ENCODE data around the gene ST6GALNAC1. TPM values are rescaled to one million over a fixed set of nuclear protein-coding genes. Genes with fewer than 3 reads are reported as not detected.

The ST6GALNAC1 gene
- total and polyA plus RNA-seq, 2 of the 8 experiments (the other 6 are each of a cell fraction or from before 2014, with no cell fraction given): not detected

- H2BK120ac ChIP-seq (replicated peaks; ENCODE audit: low read depth, low read length): no peak overlapping the region
- no peak overlapping the region for H3K14ac ChIP-seq (ENCODE audit: insufficient read length)
- H3K4ac ChIP-seq (replicated peaks; ENCODE audit: insufficient read length, low read depth, low read length): no peak overlapping the region
- WGBS, 2 experiments (ENCODE audit: extremely low coverage in 1 of 2, insufficient coverage in 1 of 2, insufficient read length in 1 of 2, insufficient replicate concordance in 2 of 2, low coverage in 1 of 2, low lambda C conversion rate in 2 of 2, missing lambda C conversion rate in 1 of 2): 81% methylated on average over 12 of the region's 12 CpGs; no CpG with 5 or more reads in 1 of the 2 experiments
- no peak overlapping the region for H4K5ac ChIP-seq (ENCODE audit: insufficient read length, low read depth, low read length)
- CTCF ChIA-PET (ENCODE audit: partially characterized antibody): interaction anchor here (0.8 to 5.3 kb wide), 9 partner anchors 9 to 116 kb away, joined by 3 to 35 read pairs (median 4); partner anchors contain the start of gene ST6GALNAC2
- peaks cover 0 to 7% (median 3%) of the 10 kb centered on the region in 4 experiments; a peak in 3 of 7 replicates for H3K4me1 ChIP-seq (replicated peaks in 1 of 4; ENCODE audit: control insufficient read depth in 3 of 4, insufficient read depth in 4 of 4, low read length in 3 of 4)
- H3K79me1 ChIP-seq (ENCODE audit: low read depth, low read length): no peaks in the 10 kb centered on the region
- H2BK5ac ChIP-seq (ENCODE audit: low read depth, low read length): no peak overlapping the region
- no peaks in the 10 kb centered on the region for H3K23me2 ChIP-seq (ENCODE audit: low read depth, low read length)
- FAIRE-seq (no peak), DNase-seq (ENCODE audit: low read depth in 1 of 2, low spot score in 2 of 2) (no peak)
- no peak overlapping the region for H4K8ac ChIP-seq (ENCODE audit: extremely low read depth, insufficient read depth, low read length)
- H3K9me3 ChIP-seq (ENCODE audit: insufficient read depth in 2 of 2, low read depth in 1 of 2, low read length in 1 of 2): no peaks in the 10 kb centered on the region
- no peak overlapping the region for H3K4me3 ChIP-seq (ENCODE audit: extremely low read depth in 1 of 4, insufficient read depth in 2 of 4, low read depth in 3 of 4, low read length in 4 of 4)
- H3K27me3 ChIP-seq (replicated peaks in 1 of 4; ENCODE audit: control insufficient read depth in 3 of 4, extremely low read depth in 1 of 4, insufficient read depth in 3 of 4, low read length in 3 of 4): no peaks in the 10 kb centered on the region; a peak in 2 of 7 replicates
- no peaks in the 10 kb centered on the region for H3K79me2 ChIP-seq (ENCODE audit: control insufficient read depth in 1 of 2, insufficient read depth in 2 of 2, low read length in 2 of 2)
- no peak overlapping the region for H2BK15ac ChIP-seq (ENCODE audit: low read length)
- H2BK20ac ChIP-seq (ENCODE audit: low read length): no peak overlapping the region
- no peak overlapping the region for H3K4me2 ChIP-seq (ENCODE audit: insufficient read depth in 1 of 2, low read depth in 2 of 2, low read length in 2 of 2)
- no peak overlapping the region for H3K9ac ChIP-seq (replicated peaks in 1 of 4; ENCODE audit: extremely low read depth in 1 of 4, low read depth in 3 of 4, low read length in 3 of 4)
- H2AFZ ChIP-seq (ENCODE audit: low read length): no peak overlapping the region
- no peak overlapping the region for H4K91ac ChIP-seq (replicated peaks; ENCODE audit: insufficient read length, low read length)
- H2BK12ac ChIP-seq (ENCODE audit: low read depth, low read length): no peak overlapping the region
- H3K36me3 ChIP-seq (ENCODE audit: control insufficient read depth in 2 of 4, insufficient read depth in 4 of 4, low read length in 3 of 4): no peaks in the 10 kb centered on the region
- TF ChIP-seq POU5F1 (IDR thresholded peaks at IDR 0.05; ENCODE audit: low read depth, low read length): no peak
- no peak overlapping the region for H3K27ac ChIP-seq (ENCODE audit: low read depth, low read length)
- no peak overlapping the region for H3K23ac ChIP-seq (ENCODE audit: insufficient read length)
- no peak overlapping the region for H3K56ac ChIP-seq (replicated peaks; ENCODE audit: insufficient read length, low read depth, low read length)
- no peak overlapping the region for H2AK5ac ChIP-seq (ENCODE audit: low read depth, low read length)
- POLR2A ChIA-PET (ENCODE audit: partially characterized antibody): interaction anchor here (0.6 to 0.9 kb wide), 2 partner anchors 40 to 795 kb away, joined by 3 read pairs; no protein-coding TSS in a partner anchor
- H3K18ac ChIP-seq (ENCODE audit: extremely low read depth, low read length): no peak overlapping the region
- H4K20me1 ChIP-seq (replicated peaks in 1 of 2; ENCODE audit: control insufficient read depth in 1 of 2, insufficient read depth in 2 of 2, low read length in 2 of 2): no peaks in the 10 kb centered on the region
These were observed 46.2 kb downstream of the ST6GALNAC1 start for GRCh38 chr17:76597156-76598003.
